ENCODE measurements around the gene NYNRIN.

The NYNRIN gene

DNA sequence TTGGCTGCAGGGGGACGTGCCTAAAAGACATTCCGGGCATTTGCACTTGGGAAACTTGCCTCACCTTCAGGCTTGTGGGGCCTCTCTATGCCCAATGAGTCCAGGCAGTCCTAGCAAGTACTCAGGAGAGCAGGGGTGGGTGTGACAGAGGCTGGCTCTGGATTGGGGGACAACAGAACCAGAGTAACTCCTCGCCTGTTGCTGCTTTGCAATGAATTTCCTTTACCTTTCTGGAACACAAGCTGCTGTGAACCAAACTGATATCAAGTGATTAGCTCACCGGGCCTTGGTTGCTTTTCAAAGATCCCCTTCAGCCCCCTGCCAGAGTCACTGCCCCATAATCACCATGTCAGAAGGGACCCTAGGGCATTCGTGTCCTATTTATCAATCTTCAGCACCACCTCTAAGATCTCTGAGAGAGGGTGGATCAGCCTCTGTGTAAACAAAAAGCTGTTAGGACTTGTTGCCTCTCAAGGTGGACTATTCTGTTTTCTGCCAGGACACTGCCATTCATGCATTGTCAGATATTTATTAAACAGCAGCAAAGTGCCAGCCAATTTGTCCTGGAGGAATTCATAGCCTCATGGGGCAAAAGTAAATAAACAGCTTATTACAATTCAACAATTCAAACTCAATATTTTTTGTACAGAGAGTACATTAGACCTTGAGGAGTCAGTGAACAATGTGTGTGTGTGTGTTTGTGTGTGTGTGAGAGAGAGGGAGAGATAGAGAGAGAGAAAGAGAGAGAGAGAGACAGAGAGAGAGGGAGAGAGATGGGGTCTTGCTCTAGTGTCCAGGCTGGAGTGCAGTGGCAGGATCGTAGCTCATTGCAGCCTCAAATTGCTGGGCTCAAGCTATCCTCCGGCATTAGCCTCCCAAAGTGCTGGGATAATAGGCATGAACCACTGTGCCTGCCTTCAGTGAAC lies 19.6 kb upstream of the NYNRIN start:
- Histone ChIP-seq H3K4me1 (peaks cover 14% of the 10 kb centered on the region), H3K27me3 (ENCODE audit: control insufficient read depth, insufficient read depth, low read length) (no peaks in the 10 kb centered on the region), H3K79me2 (no peaks in the 10 kb centered on the region), H2AFZ (no peak overlapping the region), H3K9ac (no peak overlapping the region), H3K36me3 (ENCODE audit: control insufficient read depth, insufficient read depth, low read length) (no peaks in the 10 kb centered on the region), H3K9me3 (ENCODE audit: control insufficient read depth, low read length) (no peaks in the 10 kb centered on the region), H3K4me3 (ENCODE audit: low read depth, low read length) (no peak overlapping the region), H3K4me2 (ENCODE audit: low read length) (no peak overlapping the region), H3K27ac (peak overlapping the region; percentile 11)
- TF ChIP-seq, protein P1, sequence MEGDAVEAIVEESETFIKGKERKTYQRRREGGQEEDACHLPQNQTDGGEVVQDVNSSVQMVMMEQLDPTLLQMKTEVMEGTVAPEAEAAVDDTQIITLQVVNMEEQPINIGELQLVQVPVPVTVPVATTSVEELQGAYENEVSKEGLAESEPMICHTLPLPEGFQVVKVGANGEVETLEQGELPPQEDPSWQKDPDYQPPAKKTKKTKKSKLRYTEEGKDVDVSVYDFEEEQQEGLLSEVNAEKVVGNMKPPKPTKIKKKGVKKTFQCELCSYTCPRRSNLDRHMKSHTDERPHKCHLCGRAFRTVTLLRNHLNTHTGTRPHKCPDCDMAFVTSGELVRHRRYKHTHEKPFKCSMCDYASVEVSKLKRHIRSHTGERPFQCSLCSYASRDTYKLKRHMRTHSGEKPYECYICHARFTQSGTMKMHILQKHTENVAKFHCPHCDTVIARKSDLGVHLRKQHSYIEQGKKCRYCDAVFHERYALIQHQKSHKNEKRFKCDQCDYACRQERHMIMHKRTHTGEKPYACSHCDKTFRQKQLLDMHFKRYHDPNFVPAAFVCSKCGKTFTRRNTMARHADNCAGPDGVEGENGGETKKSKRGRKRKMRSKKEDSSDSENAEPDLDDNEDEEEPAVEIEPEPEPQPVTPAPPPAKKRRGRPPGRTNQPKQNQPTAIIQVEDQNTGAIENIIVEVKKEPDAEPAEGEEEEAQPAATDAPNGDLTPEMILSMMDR (IDR thresholded peaks at IDR 0.05), result no peak

DNA sequence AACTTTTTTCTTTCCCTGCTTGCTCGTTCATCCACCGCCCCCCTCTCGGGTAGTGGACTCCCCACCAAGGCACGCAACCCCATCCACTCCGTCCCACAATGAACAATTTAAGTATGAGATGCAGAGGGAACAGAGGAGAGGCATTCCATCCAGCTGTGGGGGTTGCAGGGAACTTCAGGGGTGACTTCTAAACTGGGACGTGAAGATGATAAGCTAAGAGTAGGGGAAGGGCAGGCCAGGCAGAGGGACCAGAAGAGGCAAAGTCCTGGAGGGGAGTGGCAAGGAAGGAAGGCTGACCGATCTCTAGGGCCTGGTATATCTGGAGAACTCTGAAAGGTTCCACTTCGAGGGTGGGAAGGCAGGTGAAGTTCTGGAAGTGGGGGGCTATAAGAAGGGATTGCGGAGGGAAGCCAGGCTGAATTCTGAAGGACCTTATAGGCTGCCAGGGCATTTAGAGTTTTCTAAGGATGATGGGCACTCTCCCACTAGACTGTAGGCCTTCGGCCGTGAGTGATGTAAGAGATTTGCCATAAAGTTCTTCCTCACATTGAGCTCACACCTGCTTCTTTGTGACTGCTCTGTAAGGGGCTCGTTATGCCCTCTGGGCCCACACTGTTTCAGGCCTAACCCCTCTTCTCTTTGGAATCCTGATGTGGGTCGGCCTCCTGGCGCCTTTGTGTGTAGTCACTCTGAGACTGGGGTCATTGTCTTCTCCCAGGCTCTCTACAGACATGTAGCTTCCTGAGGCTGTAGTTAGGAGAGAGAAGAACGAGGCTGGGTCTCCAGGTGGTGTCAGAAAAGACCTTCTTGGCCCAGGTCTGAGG lies 18.7 kb upstream of the NYNRIN start:
- Histone ChIP-seq H3K9me3 (ENCODE audit: control insufficient read depth, low read length) (no peaks in the 10 kb centered on the region), H3K4me2 (ENCODE audit: low read length) (no peak overlapping the region), H3K27ac (no peak overlapping the region), H2AFZ (no peak overlapping the region), H3K4me3 (ENCODE audit: low read depth, low read length) (no peak overlapping the region), H3K27me3 (ENCODE audit: control insufficient read depth, insufficient read depth, low read length) (no peaks in the 10 kb centered on the region), H3K79me2 (no peaks in the 10 kb centered on the region), H3K9ac (no peak overlapping the region), H3K36me3 (ENCODE audit: control insufficient read depth, insufficient read depth, low read length) (no peaks in the 10 kb centered on the region), H3K4me1 (peaks cover 14% of the 10 kb centered on the region)
- TF ChIP-seq, protein P1 (IDR thresholded peaks at IDR 0.05), result no peak

DNA sequence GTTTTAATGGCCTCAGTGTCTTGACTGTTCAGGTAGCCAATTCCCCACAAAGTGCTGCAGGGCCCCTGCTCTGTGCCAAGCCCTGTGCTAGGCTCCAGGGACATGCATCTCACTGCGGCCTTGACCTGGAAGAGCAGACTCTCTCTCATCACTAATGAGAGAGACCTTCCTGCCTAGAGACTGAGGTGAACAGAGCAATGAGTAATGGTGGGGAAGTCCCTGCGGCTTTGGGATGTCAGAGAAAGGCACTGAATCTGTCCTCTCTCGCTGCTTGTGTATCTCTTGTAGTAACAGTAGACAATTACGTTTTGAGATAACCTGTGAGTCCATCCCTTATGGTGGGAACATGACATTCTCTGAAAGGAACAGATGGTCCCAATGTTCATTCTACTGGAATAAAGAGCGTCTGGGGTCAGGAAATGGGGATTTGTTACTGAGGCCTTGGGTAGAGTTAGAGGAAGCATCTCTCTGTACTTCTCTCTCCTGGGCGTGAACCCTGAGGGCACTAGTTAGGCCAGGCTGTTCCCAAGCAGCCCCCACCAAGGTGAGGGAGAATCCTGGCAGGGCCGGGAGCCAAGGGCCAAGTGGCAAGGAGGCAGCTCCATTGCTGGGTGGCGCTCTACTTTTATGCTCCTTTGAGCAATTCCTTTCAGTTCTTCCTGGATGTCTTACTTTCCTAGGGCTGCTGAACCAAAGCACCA lies 17.3 kb upstream of the NYNRIN start:
- H3K79me2 ChIP-seq, result no peaks in the 10 kb centered on the region
- H3K27me3 ChIP-seq (ENCODE audit: control insufficient read depth, insufficient read depth, low read length), result no peaks in the 10 kb centered on the region
- H3K9ac ChIP-seq, result no peak overlapping the region
- H3K4me1 ChIP-seq, result peaks cover 14% of the 10 kb centered on the region
- TF ChIP-seq, protein P1 (IDR thresholded peaks at IDR 0.05), result no peak
- no peak overlapping the region for H3K4me2 ChIP-seq (ENCODE audit: low read length)
- no peak overlapping the region for H3K27ac ChIP-seq
- H3K9me3 ChIP-seq (ENCODE audit: control insufficient read depth, low read length), result no peaks in the 10 kb centered on the region
- H2AFZ ChIP-seq, result no peak overlapping the region
- no peaks in the 10 kb centered on the region for H3K36me3 ChIP-seq (ENCODE audit: control insufficient read depth, insufficient read depth, low read length)
- no peak overlapping the region for H3K4me3 ChIP-seq (ENCODE audit: low read depth, low read length)

DNA sequence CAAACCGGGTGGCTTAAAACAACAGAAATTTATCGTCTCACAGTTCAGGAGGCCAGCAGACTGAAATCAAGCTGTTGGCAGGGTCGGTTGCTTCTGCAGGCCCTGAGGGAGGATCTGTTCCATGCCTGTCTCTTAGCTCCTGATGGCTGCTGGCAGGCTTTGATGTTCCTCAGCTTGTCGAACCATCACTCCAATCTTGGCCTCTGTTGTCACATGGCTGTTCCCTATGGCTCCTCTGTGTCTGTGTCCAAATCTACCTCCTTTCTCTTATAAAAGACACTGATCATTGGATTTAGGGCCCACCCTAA lies 16.8 kb upstream of the NYNRIN start:
- no peak overlapping the region for H3K4me3 ChIP-seq (ENCODE audit: low read depth, low read length)
- no peak overlapping the region for H3K9ac ChIP-seq
- peaks cover 14% of the 10 kb centered on the region for H3K4me1 ChIP-seq
- H3K4me2 ChIP-seq (ENCODE audit: low read length), result no peak overlapping the region
- H3K9me3 ChIP-seq (ENCODE audit: control insufficient read depth, low read length), result no peaks in the 10 kb centered on the region
- TF ChIP-seq, protein P1 (IDR thresholded peaks at IDR 0.05), result no peak
- H3K27ac ChIP-seq, result no peak overlapping the region
- H3K36me3 ChIP-seq (ENCODE audit: control insufficient read depth, insufficient read depth, low read length), result no peaks in the 10 kb centered on the region
- H2AFZ ChIP-seq, result no peak overlapping the region
- no peaks in the 10 kb centered on the region for H3K79me2 ChIP-seq
- H3K27me3 ChIP-seq (ENCODE audit: control insufficient read depth, insufficient read depth, low read length), result no peaks in the 10 kb centered on the region

Data from parathyroid adenoma (tissue), 2 donors.